WTC11 (cell line): ENCODE results near the gene AP3D1. TPM values are rescaled to one million over a fixed set of nuclear protein-coding genes. Genes with fewer than 3 reads are reported as not detected.
A peak's percentile ranks its signal among the peaks of the same experiment; 100 is the strongest.

Source experiments
- ATAC-seq: fragments of 200-7000 bp; cut with Tn5 transposase; 2 replicates; pipeline ENCODE4 v1.10.0; 2021; ENCODE audit warnings: mild to moderate bottlenecking, moderate library complexity
- CTCF ChIA-PET: fragments of 300-600 bp; sonication (Branson Sonifier 250); formaldehyde crosslinking; loops from one replicate; lab custom pipeline; 2021; ENCODE audit warnings: antibody characterized with exemption; lab: Charles Lee
- POLR2A ChIA-PET: fragments of 350-600 bp; sonication (Branson Sonifier 250); formaldehyde crosslinking; loops from one replicate; lab custom pipeline; 2021; ENCODE audit warnings: antibody characterized with exemption; lab: Charles Lee
- DNase-seq: peaks from one replicate; pipeline ENCODE4 v3.0.0; 2021; ENCODE audit warnings: low spot score
- H3K27ac Mint-ChIP-seq: 2 replicates; pipeline ENCODE4 v1.8.0; 2021; ENCODE audit warnings: mixed read lengths
- H3K27me3 Mint-ChIP-seq: 2 replicates; pipeline ENCODE4 v1.8.0; 2021; ENCODE audit warnings: low read depth, mild to moderate bottlenecking, moderate library complexity, mixed read lengths
- H3K36me3 Mint-ChIP-seq: 2 replicates; pipeline ENCODE4 v1.8.0; 2021; ENCODE audit warnings: mixed read lengths
- H3K4me1 Mint-ChIP-seq: 2 replicates; pipeline ENCODE4 v1.8.0; 2022; ENCODE audit warnings: mixed read lengths
- H3K4me3 Mint-ChIP-seq: 2 replicates; pipeline ENCODE4 v1.8.0; 2021; ENCODE audit warnings: mild to moderate bottlenecking, moderate library complexity, mixed read lengths
- H3K9me3 Mint-ChIP-seq: 2 replicates; pipeline ENCODE4 v1.8.0; 2021; ENCODE audit warnings: mixed read lengths
- CBFB ChIP-seq: sonication (generic); formaldehyde crosslinking; IDR thresholded peaks from 2 replicates; pipeline ENCODE4 v1.8.1; 2022; ENCODE audit warnings: mild to moderate bottlenecking, low read depth, missing genetic modification reagents
- FOXK1 ChIP-seq: sonication (generic); formaldehyde crosslinking; IDR thresholded peaks from 2 replicates; pipeline ENCODE4 v1.8.0; 2022; ENCODE audit warnings: mild to moderate bottlenecking, moderate library complexity, missing genetic modification reagents
- GABPB1 ChIP-seq: sonication (generic); formaldehyde crosslinking; IDR thresholded peaks from 2 replicates; pipeline ENCODE4 v1.8.1; 2023; ENCODE audit warnings: mild to moderate bottlenecking, missing genetic modification reagents
- IRF2 ChIP-seq: sonication (generic); formaldehyde crosslinking; IDR thresholded peaks from 2 replicates; pipeline ENCODE4 v1.8.0; 2022; ENCODE audit warnings: low read depth, missing genetic modification reagents, borderline replicate concordance
- KAT7 ChIP-seq: sonication (generic); formaldehyde crosslinking; IDR thresholded peaks from 2 replicates; pipeline ENCODE4 v1.8.1; 2023; ENCODE audit warnings: missing genetic modification reagents, mild to moderate bottlenecking, borderline replicate concordance
- NFATC4 ChIP-seq: fragments of 250-450 bp; sonication (Bioruptor Pico); IDR thresholded peaks from 2 replicates; pipeline ENCODE4 v1.9.0; 2021; ENCODE audit warnings: mild to moderate bottlenecking
- NFYB ChIP-seq: sonication (generic); formaldehyde crosslinking; conservative IDR thresholded peaks from 2 replicates; pipeline ENCODE4 v1.8.0; 2022; ENCODE audit warnings: low read depth, missing genetic modification reagents
- NR3C1 ChIP-seq: sonication (generic); formaldehyde crosslinking; conservative IDR thresholded peaks from 2 replicates; pipeline ENCODE4 v1.8.1; 2023; ENCODE audit warnings: low read depth, mild to moderate bottlenecking, missing genetic modification reagents
- SP1 ChIP-seq: sonication (generic); formaldehyde crosslinking; conservative IDR thresholded peaks from 2 replicates; pipeline ENCODE4 v1.8.1; 2022; ENCODE audit warnings: missing genetic modification reagents
- TEAD1 ChIP-seq: sonication (generic); formaldehyde crosslinking; IDR thresholded peaks from 2 replicates; pipeline ENCODE4 v1.8.0; 2022; ENCODE audit warnings: mild to moderate bottlenecking, missing genetic modification reagents
- TEAD4 ChIP-seq: sonication (generic); formaldehyde crosslinking; IDR thresholded peaks from 2 replicates; pipeline ENCODE4 v1.8.0; 2022; ENCODE audit warnings: mild to moderate bottlenecking, missing genetic modification reagents
- ZNF232 ChIP-seq: sonication (generic); formaldehyde crosslinking; IDR thresholded peaks from 2 replicates; pipeline ENCODE4 v1.8.0; 2022; ENCODE audit warnings: mild to moderate bottlenecking, missing genetic modification reagents
- ZNF396 ChIP-seq: fragments of 250-450 bp; sonication (Bioruptor Pico); IDR thresholded peaks from 2 replicates; pipeline ENCODE4 v1.8.0; 2021; ENCODE audit warnings: mild to moderate bottlenecking, moderate library complexity, borderline replicate concordance
- ZNF423 ChIP-seq: fragments of 250-450 bp; sonication (Bioruptor Pico); IDR thresholded peaks from 2 replicates; pipeline ENCODE4 v2.1.2; 2022; ENCODE audit warnings: mild to moderate bottlenecking, moderate library complexity
- total RNA-seq: library from RNA; stranded (reverse); gene quantifications from 3 replicates; pipeline ENCODE4 v1.2.3, GENCODE V29; 2021
- TF ChIP-seq, protein P1 (sequence below): sonication (generic); formaldehyde crosslinking; IDR thresholded peaks from 2 replicates; pipeline ENCODE4 v1.8.1; 2022; ENCODE audit warnings: low read depth, mild to moderate bottlenecking, moderate library complexity, missing genetic modification reagents, borderline replicate concordance
- TF ChIP-seq, protein P2 (sequence below): fragments of 250-450 bp; sonication (Bioruptor Pico); IDR thresholded peaks from 2 replicates; pipeline ENCODE4 v1.9.0; 2021; ENCODE audit warnings: mild to moderate bottlenecking
- TF ChIP-seq, protein P3 (sequence below): sonication (generic); formaldehyde crosslinking; IDR thresholded peaks from 2 replicates; pipeline ENCODE4 v1.8.1; 2023; ENCODE audit warnings: mild to moderate bottlenecking, missing genetic modification reagents
- TF ChIP-seq, protein P4 (sequence below): sonication (generic); formaldehyde crosslinking; IDR thresholded peaks from 2 replicates; pipeline ENCODE4 v1.8.0; 2022; ENCODE audit warnings: mild to moderate bottlenecking, missing genetic modification reagents
- TF ChIP-seq, protein P5 (sequence below): sonication (generic); formaldehyde crosslinking; IDR thresholded peaks from 2 replicates; pipeline ENCODE4 v1.8.1; 2023; ENCODE audit warnings: mild to moderate bottlenecking, missing genetic modification reagents
- TF ChIP-seq, protein P6 (sequence below): sonication (generic); formaldehyde crosslinking; IDR thresholded peaks from 2 replicates; pipeline ENCODE4 v1.8.1; 2023; ENCODE audit warnings: mild to moderate bottlenecking, missing genetic modification reagents, moderate library complexity
- TF ChIP-seq, protein P7 (sequence below): sonication (generic); formaldehyde crosslinking; IDR thresholded peaks from 2 replicates; pipeline ENCODE4 v1.8.1; 2022; ENCODE audit warnings: mild to moderate bottlenecking, missing genetic modification reagents, moderate library complexity, borderline replicate concordance
- TF ChIP-seq, protein P8 (sequence below): sonication (generic); formaldehyde crosslinking; IDR thresholded peaks from 2 replicates; pipeline ENCODE4 v1.8.0; 2022; ENCODE audit warnings: mild to moderate bottlenecking, missing genetic modification reagents
- TF ChIP-seq, protein P9 (sequence below): sonication (generic); formaldehyde crosslinking; IDR thresholded peaks from 2 replicates; pipeline ENCODE4 v1.8.1; 2023; ENCODE audit warnings: mild to moderate bottlenecking, missing genetic modification reagents, moderate library complexity

The AP3D1 gene
- total RNA-seq, 1 experiment from 2014 or later: 190 TPM

DNA sequence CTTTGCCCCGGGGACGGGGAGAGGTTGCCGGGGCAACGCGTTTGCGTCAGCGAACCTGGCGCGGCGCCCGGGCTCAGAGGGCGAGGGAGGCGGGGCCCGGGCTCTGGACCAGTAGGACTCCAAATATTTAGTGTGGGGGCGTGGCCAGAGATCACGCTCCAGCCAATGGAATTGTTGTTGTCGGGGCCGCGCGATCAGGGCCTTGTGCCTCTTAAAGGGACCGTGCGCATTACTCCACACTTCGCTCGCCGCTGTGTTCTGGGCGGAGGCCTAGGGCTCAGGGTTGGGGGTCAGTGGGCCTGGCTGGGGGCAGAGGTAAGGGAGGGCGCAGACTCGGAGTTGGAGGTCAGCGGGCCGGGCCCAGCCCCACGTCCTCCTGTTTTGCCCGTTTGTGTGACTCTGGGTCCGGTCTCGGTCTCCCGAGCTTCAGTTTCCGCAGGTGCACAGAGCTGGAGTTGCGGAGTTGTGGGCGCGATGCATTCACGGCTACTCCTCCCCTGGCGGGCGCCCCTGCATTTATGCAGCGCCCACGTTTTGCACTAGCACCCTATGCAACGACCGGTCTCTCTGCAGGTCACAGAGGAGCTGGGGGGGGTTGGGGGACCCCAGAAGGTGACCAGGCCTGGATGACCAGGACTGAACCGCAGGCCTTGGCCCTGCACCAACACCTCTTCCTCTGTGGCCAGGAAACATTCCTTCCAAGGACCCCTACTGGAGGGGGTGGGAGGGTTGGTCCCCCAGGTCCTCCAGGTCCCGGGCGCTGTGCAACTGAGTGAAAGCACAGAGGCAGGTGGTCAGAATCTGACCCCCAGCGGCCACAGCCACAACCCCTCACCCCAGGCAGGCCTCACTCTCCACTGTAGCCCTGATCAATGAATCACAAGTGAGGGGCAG, 89.6 kb downstream of the AP3D1 start:
- Mint-ChIP-seq H3K9me3 (no peaks in the 10 kb centered on the region), H3K4me1 (peaks cover 28% of the 10 kb centered on the region), H3K36me3 (no peaks in the 10 kb centered on the region), H3K4me3 (peak overlapping the region; percentile 87), H3K27me3 (no peaks in the 10 kb centered on the region), H3K27ac (peak overlapping the region; percentile 97)
- TF ChIP-seq ZNF232: no peak
- TF ChIP-seq, protein P1, sequence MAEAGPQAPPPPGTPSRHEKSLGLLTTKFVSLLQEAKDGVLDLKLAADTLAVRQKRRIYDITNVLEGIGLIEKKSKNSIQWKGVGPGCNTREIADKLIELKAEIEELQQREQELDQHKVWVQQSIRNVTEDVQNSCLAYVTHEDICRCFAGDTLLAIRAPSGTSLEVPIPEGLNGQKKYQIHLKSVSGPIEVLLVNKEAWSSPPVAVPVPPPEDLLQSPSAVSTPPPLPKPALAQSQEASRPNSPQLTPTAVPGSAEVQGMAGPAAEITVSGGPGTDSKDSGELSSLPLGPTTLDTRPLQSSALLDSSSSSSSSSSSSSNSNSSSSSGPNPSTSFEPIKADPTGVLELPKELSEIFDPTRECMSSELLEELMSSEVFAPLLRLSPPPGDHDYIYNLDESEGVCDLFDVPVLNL (CRISPR knock-in tag): 0 out of 2 replicates have a peak, but pooled peaks have one; percentile 36
- TF ChIP-seq TEAD4 (CRISPR knock-in tag): no peak
- TF ChIP-seq, protein P2, sequence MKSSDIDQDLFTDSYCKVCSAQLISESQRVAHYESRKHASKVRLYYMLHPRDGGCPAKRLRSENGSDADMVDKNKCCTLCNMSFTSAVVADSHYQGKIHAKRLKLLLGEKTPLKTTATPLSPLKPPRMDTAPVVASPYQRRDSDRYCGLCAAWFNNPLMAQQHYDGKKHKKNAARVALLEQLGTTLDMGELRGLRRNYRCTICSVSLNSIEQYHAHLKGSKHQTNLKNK: no peak
- peak; percentile 65 for TF ChIP-seq GABPB1 (CRISPR knock-in tag)
- no peak for TF ChIP-seq TEAD1 (CRISPR knock-in tag)
- peak; percentile 80 for TF ChIP-seq SP1 (CRISPR knock-in tag)
- peak; percentile 59 for TF ChIP-seq NFYB
- TF ChIP-seq ZNF396: no peak
- TF ChIP-seq NR3C1: no peak
- TF ChIP-seq FOXK1 (CRISPR knock-in tag): peak; percentile 74; the same call in 1 of the 2 replicates
- TF ChIP-seq, protein P3, sequence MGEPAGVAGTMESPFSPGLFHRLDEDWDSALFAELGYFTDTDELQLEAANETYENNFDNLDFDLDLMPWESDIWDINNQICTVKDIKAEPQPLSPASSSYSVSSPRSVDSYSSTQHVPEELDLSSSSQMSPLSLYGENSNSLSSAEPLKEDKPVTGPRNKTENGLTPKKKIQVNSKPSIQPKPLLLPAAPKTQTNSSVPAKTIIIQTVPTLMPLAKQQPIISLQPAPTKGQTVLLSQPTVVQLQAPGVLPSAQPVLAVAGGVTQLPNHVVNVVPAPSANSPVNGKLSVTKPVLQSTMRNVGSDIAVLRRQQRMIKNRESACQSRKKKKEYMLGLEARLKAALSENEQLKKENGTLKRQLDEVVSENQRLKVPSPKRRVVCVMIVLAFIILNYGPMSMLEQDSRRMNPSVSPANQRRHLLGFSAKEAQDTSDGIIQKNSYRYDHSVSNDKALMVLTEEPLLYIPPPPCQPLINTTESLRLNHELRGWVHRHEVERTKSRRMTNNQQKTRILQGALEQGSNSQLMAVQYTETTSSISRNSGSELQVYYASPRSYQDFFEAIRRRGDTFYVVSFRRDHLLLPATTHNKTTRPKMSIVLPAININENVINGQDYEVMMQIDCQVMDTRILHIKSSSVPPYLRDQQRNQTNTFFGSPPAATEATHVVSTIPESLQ (CRISPR knock-in tag): no peak
- TF ChIP-seq, protein P4, sequence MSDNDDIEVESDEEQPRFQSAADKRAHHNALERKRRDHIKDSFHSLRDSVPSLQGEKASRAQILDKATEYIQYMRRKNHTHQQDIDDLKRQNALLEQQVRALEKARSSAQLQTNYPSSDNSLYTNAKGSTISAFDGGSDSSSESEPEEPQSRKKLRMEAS (CRISPR knock-in tag): no peak
- ATAC-seq (peak; percentile 89), DNase-seq (peak; percentile 99)
- CTCF ChIA-PET: interaction anchor here (0.7 to 1.1 kb wide), 6 partner anchors 9 to 132 kb away, joined by 3 to 5 read pairs (median 4); no protein-coding TSS in a partner anchor
- POLR2A ChIA-PET: interaction anchor here (0.6 to 0.9 kb wide), 3 partner anchors 20 to 307 kb away, joined by 3 to 4 read pairs (median 3); no protein-coding TSS in a partner anchor

DNA sequence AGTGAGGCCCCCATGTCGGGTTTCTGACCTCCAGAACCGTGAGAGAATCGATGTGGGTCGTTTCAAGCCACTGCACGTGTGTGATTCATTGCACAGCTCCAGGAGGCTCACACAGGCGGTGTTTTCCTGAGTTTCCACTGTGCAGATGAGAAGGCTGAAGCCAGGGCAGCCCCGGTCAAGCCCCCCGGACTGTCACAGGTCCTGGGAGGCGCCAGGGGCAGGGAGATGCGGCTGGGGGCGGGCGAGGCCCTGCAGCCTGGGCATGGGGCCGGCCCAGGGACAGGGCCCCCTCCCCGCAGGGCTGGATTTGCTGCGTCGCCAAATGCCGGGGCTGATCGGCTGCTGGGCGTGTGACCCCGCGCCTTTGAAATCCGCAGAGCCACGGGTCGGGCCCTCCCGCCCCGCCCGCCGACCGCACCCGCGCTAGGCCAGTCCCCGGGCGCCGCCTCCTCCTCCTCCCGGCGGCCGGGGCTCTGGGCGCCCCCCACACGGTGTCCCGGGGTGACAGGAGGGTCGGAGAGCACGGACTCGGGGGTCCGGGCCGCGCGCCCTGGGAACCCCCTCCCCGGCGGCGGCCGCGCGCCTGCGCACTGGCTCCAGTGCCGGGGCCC, 90.4 kb downstream of the AP3D1 start:
- peak overlapping the region; percentile 81 for H3K4me3 Mint-ChIP-seq
- peak overlapping the region; percentile 96 for H3K27ac Mint-ChIP-seq
- H3K9me3 Mint-ChIP-seq: no peaks in the 10 kb centered on the region
- H3K36me3 Mint-ChIP-seq: no peaks in the 10 kb centered on the region
- ChIA-PET POLR2A (interaction anchor here (1.6 kb wide), 1 partner anchor 10 kb away, joined by 5 read pairs; the partner anchor contains the start of gene MKNK2), CTCF (interaction anchor here (0.7 to 1.1 kb wide), 5 partner anchors 9 to 131 kb away, joined by 3 to 5 read pairs (median 5); no protein-coding TSS in a partner anchor)
- H3K27me3 Mint-ChIP-seq: no peaks in the 10 kb centered on the region
- ATAC-seq (peak; percentile 33), DNase-seq (peak; percentile 68)
- peaks cover 30% of the 10 kb centered on the region for H3K4me1 Mint-ChIP-seq
- TF ChIP-seq, protein P5, sequence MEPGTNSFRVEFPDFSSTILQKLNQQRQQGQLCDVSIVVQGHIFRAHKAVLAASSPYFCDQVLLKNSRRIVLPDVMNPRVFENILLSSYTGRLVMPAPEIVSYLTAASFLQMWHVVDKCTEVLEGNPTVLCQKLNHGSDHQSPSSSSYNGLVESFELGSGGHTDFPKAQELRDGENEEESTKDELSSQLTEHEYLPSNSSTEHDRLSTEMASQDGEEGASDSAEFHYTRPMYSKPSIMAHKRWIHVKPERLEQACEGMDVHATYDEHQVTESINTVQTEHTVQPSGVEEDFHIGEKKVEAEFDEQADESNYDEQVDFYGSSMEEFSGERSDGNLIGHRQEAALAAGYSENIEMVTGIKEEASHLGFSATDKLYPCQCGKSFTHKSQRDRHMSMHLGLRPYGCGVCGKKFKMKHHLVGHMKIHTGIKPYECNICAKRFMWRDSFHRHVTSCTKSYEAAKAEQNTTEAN: 0 out of 2 replicates have a peak, but pooled peaks have one; percentile 42
- TF ChIP-seq KAT7 (CRISPR knock-in tag) (no peak), NFATC4 (CRISPR knock-in tag) (no peak), NR3C1 (no peak), CBFB (CRISPR knock-in tag) (no peak), ZNF423 (CRISPR knock-in tag) (no peak), TEAD4 (CRISPR knock-in tag) (no peak), IRF2 (no peak)
- TF ChIP-seq, protein P6, sequence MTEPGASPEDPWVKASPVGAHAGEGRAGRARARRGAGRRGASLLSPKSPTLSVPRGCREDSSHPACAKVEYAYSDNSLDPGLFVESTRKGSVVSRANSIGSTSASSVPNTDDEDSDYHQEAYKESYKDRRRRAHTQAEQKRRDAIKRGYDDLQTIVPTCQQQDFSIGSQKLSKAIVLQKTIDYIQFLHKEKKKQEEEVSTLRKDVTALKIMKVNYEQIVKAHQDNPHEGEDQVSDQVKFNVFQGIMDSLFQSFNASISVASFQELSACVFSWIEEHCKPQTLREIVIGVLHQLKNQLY (CRISPR knock-in tag): no peak
- TF ChIP-seq, protein P7, sequence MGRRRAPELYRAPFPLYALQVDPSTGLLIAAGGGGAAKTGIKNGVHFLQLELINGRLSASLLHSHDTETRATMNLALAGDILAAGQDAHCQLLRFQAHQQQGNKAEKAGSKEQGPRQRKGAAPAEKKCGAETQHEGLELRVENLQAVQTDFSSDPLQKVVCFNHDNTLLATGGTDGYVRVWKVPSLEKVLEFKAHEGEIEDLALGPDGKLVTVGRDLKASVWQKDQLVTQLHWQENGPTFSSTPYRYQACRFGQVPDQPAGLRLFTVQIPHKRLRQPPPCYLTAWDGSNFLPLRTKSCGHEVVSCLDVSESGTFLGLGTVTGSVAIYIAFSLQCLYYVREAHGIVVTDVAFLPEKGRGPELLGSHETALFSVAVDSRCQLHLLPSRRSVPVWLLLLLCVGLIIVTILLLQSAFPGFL: peak; percentile 72; the same call in 1 of the 2 replicates
- TF ChIP-seq, protein P8, sequence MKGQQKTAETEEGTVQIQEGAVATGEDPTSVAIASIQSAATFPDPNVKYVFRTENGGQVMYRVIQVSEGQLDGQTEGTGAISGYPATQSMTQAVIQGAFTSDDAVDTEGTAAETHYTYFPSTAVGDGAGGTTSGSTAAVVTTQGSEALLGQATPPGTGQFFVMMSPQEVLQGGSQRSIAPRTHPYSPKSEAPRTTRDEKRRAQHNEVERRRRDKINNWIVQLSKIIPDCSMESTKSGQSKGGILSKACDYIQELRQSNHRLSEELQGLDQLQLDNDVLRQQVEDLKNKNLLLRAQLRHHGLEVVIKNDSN: peak; percentile 18; the same call in 1 of the 2 replicates
- TF ChIP-seq, protein P2: no peak
- TF ChIP-seq, protein P9, sequence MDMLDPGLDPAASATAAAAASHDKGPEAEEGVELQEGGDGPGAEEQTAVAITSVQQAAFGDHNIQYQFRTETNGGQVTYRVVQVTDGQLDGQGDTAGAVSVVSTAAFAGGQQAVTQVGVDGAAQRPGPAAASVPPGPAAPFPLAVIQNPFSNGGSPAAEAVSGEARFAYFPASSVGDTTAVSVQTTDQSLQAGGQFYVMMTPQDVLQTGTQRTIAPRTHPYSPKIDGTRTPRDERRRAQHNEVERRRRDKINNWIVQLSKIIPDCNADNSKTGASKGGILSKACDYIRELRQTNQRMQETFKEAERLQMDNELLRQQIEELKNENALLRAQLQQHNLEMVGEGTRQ (CRISPR knock-in tag): no peak
